Measurements from ENCODE around the gene BRCA2.

Gene BRCA2

DNA sequence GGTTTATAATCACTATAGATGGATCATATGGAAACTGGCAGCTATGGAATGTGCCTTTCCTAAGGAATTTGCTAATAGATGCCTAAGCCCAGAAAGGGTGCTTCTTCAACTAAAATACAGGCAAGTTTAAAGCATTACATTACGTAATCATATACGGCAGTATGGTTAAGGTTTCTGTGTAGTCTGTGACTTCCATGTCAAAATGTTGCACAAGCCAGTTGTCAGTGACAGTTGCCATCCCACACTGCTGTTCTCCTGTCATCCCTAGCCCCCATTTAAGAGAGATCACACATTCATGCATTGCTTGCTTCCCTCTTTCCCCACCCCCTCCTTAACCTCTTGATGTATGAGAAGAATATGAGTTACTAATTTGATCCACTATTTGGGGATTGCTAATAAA is 47.3 kb downstream of the BRCA2 start:
- Histone ChIP-seq H3K4me1 (ENCODE audit: insufficient read depth, low read length) (no peaks in the 10 kb centered on the region; the same call in 1 of the 2 replicates), H3K9me3 (ENCODE audit: insufficient read depth, low read depth, low read length) (no peaks in the 10 kb centered on the region), H3K36me3 (ENCODE audit: insufficient read depth, low read depth, low read length) (peaks cover 37% of the 10 kb centered on the region), H3K4me3 (ENCODE audit: low read length) (no peak overlapping the region), H3K27me3 (ENCODE audit: insufficient read depth, low read length) (no peaks in the 10 kb centered on the region), H3K27ac (ENCODE audit: low read length) (no peak overlapping the region), H3K9ac (ENCODE audit: low read depth, low read length) (no peak overlapping the region)

DNA sequence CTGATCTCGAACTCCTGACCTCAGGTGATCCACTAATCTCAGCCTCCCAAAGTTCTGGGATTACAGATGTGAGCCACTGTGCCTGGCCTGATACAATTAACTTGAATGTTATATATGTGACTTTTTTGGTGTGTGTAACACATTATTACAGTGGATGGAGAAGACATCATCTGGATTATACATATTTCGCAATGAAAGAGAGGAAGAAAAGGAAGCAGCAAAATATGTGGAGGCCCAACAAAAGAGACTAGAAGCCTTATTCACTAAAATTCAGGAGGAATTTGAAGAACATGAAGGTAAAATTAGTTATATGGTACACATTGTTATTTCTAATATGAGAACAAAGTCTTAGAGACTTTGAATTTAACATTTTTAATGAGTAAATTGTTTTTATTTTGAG is 55.5 kb downstream of the BRCA2 start:
- Histone ChIP-seq H3K27me3 (ENCODE audit: insufficient read depth, low read length) (no peaks in the 10 kb centered on the region), H3K36me3 (ENCODE audit: insufficient read depth, low read depth, low read length) (peaks cover 50% of the 10 kb centered on the region), H3K9me3 (ENCODE audit: insufficient read depth, low read depth, low read length) (no peaks in the 10 kb centered on the region), H3K27ac (ENCODE audit: low read length) (no peak overlapping the region), H3K4me3 (ENCODE audit: low read length) (no peak overlapping the region), H3K9ac (ENCODE audit: low read depth, low read length) (no peak overlapping the region), H3K4me1 (ENCODE audit: insufficient read depth, low read length) (no peaks in the 10 kb centered on the region)

DNA sequence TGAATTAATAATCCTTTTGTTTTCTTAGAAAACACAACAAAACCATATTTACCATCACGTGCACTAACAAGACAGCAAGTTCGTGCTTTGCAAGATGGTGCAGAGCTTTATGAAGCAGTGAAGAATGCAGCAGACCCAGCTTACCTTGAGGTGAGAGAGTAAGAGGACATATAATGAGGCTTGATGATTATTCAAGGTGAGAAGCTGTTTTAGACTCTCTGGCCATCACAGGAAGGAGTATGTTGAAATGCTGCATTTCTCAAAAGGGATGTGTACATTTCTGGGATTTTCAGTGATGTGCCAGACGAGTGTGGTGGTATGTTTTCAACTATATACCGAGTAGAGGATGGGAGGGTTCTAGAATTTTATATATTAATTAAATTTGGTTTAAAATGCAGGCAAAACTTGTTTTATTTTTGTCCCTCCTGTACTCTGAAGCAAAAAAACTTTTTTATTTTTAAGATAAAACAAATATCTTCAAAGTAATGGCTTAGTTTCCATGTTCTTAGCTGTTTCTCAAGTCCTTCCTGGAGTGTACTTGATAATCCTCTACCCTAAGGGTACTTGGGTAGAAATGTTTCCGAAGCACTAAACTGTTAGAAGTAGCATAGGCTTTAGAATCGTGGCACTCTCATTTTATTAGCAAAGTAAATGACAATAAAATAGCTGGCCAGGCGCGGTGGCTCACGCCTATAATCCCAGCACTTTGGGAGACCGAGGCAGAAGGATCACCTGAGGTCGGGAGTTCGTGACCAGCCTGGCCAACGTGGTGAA is 61.5 kb downstream of the BRCA2 start:
- no peaks in the 10 kb centered on the region for H3K27me3 ChIP-seq (ENCODE audit: insufficient read depth, low read length)
- peaks cover 58% of the 10 kb centered on the region for H3K36me3 ChIP-seq (ENCODE audit: insufficient read depth, low read depth, low read length)
- no peaks in the 10 kb centered on the region for H3K9me3 ChIP-seq (ENCODE audit: insufficient read depth, low read depth, low read length)
- H3K4me1 ChIP-seq (ENCODE audit: insufficient read depth, low read length), result no peaks in the 10 kb centered on the region
- no peak overlapping the region for H3K27ac ChIP-seq (ENCODE audit: low read length)
- H3K4me3 ChIP-seq (ENCODE audit: low read length), result no peak overlapping the region
- no peak overlapping the region for H3K9ac ChIP-seq (ENCODE audit: low read depth, low read length)

DNA sequence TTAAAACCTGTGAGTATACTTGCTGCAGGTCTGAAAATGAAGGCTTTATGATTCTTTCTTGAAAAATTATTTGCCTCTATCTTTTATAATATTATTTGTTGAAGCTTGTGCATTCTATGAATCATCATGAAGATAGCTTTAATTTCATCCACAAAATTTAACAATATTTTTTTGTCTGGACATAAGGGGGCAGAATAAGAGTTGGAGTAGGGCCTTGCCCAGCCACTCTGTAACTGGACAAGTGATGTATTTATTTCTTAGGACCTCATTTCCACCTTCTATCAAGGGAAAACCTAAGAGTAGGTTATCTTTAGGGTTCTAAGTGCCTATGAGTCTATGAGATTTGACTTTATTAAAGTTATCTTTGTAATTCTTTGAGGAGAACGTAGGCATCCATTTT is 62.7 kb downstream of the BRCA2 start:
- Histone ChIP-seq H3K4me3 (ENCODE audit: low read length) (no peak overlapping the region), H3K36me3 (ENCODE audit: insufficient read depth, low read depth, low read length) (peaks cover 48% of the 10 kb centered on the region), H3K9me3 (ENCODE audit: insufficient read depth, low read depth, low read length) (no peaks in the 10 kb centered on the region), H3K27ac (ENCODE audit: low read length) (no peak overlapping the region), H3K27me3 (ENCODE audit: insufficient read depth, low read length) (no peaks in the 10 kb centered on the region), H3K9ac (ENCODE audit: low read depth, low read length) (no peak overlapping the region), H3K4me1 (ENCODE audit: insufficient read depth, low read length) (no peaks in the 10 kb centered on the region)

DNA sequence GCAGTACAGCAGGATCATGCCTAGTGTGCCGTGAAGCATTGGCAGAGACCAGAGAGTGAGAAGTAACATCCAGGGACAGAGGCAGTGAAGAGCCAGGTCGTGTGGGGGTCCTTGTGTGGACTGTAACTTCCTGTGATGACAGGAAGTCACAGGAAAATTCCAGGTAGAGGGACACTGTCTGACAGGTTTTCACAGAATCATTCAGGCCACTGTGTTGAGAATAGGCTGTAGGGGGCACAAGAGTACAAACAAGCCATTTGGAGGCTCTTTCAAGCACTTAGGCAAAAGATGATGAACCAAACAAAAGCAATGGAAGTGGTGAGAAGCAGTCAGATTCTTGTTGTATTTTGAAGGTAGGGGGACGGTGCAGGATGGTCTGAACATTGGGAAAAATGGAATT is 66.2 kb downstream of the BRCA2 start:
- H3K36me3 ChIP-seq (ENCODE audit: insufficient read depth, low read depth, low read length), result peaks cover 57% of the 10 kb centered on the region

DNA sequence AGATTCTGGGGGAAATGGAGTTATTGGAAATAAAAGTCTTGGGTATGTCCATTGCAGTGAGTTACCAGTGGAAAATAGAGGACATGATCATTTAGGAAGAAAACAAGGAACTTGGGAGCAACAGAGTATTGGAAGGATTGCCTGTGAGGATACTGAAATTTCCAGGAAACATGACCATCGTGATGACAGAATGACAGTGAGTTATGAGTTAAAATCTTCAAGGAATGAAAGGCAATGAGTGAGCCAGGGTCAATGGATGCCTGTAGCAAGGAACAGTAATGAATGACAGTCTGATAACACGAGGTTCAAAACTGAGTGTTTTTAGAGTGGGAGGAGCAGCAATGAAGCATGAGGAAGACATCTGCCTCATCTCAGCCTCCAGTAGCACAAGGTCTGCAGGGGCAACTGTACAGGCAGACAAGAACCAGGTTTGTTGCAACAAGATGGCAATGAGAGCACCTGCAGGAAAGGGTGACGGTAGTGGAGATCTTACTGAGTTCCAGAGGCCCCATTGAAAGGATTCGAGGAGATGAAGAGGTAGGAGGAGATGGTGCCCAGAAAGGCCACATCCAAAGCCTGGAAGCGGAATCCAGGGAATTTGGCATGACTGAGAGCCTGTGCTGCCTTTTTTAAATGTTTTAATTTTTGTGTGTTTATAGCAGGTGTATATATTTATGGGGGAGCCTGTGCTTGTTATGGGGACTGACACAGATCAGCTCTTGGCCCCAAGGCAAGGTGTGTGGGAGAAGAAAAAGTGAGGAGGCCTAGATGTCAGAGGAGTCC is 68.7 kb downstream of the BRCA2 start:
- Histone ChIP-seq H3K27me3 (ENCODE audit: insufficient read depth, low read length) (no peaks in the 10 kb centered on the region), H3K4me1 (ENCODE audit: insufficient read depth, low read length) (no peaks in the 10 kb centered on the region), H3K4me3 (ENCODE audit: low read length) (no peak overlapping the region), H3K36me3 (ENCODE audit: insufficient read depth, low read depth, low read length) (peaks cover 44% of the 10 kb centered on the region), H3K9ac (ENCODE audit: low read depth, low read length) (no peak overlapping the region), H3K9me3 (ENCODE audit: insufficient read depth, low read depth, low read length) (no peaks in the 10 kb centered on the region), H3K27ac (ENCODE audit: low read length) (no peak overlapping the region)

More for the DNA sequence above, 66.2 kb downstream of the BRCA2 start:
- Histone ChIP-seq H3K4me3 (ENCODE audit: low read length) (no peak overlapping the region), H3K27me3 (ENCODE audit: insufficient read depth, low read length) (no peaks in the 10 kb centered on the region), H3K27ac (ENCODE audit: low read length) (no peak overlapping the region), H3K9ac (ENCODE audit: low read depth, low read length) (no peak overlapping the region), H3K9me3 (ENCODE audit: insufficient read depth, low read depth, low read length) (no peaks in the 10 kb centered on the region), H3K4me1 (ENCODE audit: insufficient read depth, low read length) (no peaks in the 10 kb centered on the region)

DNA sequence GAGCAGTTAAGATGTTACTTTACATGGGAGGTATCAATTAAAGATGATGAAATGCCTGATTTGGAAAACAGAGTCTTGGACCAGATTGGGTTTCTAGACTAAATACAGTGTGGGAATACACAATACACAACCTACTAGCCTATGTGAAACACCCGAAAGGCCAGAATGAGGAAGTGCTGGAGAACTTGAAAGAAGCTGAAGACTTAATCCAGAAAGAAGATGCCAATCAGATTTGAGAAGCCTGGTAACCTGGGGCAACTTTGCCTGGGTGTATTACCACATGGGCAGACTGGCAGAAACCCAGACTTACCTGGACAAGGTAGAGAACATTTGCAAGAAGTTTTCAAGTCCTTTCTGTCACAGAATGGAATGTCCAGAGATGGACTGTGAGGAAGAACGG is 69.4 kb downstream of the BRCA2 start:
- H3K9ac ChIP-seq (ENCODE audit: low read depth, low read length), result no peak overlapping the region
- H3K9me3 ChIP-seq (ENCODE audit: insufficient read depth, low read depth, low read length), result no peaks in the 10 kb centered on the region
- no peak overlapping the region for H3K4me3 ChIP-seq (ENCODE audit: low read length)
- H3K36me3 ChIP-seq (ENCODE audit: insufficient read depth, low read depth, low read length), result peaks cover 37% of the 10 kb centered on the region
- H3K27me3 ChIP-seq (ENCODE audit: insufficient read depth, low read length), result no peaks in the 10 kb centered on the region
- no peaks in the 10 kb centered on the region for H3K4me1 ChIP-seq (ENCODE audit: insufficient read depth, low read length)
- no peak overlapping the region for H3K27ac ChIP-seq (ENCODE audit: low read length)

DNA sequence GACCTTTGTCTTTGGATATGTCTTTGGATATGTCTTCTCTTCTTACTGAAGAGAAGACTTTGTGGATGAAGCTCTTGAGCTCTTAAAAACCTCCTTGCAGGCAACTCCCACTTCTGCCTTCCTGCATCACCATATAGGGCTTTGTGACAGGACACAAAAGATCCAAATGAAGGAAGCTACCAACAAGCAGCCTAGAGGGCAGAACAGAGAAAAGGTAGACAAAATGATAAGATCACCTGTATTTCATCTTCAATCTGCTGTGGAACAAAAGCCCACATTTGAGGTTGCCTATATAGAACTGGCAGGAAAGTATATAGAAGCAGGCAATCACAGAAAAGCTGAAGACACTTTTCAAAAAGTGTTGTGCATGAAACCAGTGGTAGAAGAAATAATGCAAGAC is 70.1 kb downstream of the BRCA2 start:
- H3K9me3 ChIP-seq (ENCODE audit: insufficient read depth, low read depth, low read length), result no peaks in the 10 kb centered on the region
- H3K27ac ChIP-seq (ENCODE audit: low read length), result no peak overlapping the region
- H3K9ac ChIP-seq (ENCODE audit: low read depth, low read length), result no peak overlapping the region
- H3K36me3 ChIP-seq (ENCODE audit: insufficient read depth, low read depth, low read length), result peaks cover 30% of the 10 kb centered on the region
- no peak overlapping the region for H3K4me3 ChIP-seq (ENCODE audit: low read length)
- H3K4me1 ChIP-seq (ENCODE audit: insufficient read depth, low read length), result peaks cover under 1% of the 10 kb centered on the region; the same call in 1 of the 2 replicates
- H3K27me3 ChIP-seq (ENCODE audit: insufficient read depth, low read length), result no peaks in the 10 kb centered on the region

DNA sequence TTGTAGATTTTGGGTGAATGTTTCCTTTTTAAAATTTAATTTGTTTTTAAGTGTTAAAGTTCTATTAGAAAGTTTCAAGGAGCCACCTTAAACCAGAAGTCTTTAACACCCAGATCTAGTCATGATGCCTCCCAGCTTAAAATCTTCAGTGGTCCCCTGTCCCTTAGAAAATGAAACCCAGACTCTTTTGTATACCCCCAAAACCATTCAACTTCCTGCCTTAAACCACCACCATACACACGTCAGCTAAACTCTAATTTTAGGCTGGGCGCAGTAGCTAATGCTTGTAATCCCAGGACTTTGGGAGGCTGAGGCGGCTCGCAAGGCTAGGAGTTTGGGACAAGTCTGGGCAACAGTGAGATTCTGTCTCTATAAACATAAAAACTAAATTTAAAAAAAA is 74.7 kb downstream of the BRCA2 start:
- Histone ChIP-seq H3K9ac (ENCODE audit: low read depth, low read length) (no peak overlapping the region), H3K9me3 (ENCODE audit: insufficient read depth, low read depth, low read length) (no peaks in the 10 kb centered on the region), H3K27ac (ENCODE audit: low read length) (no peak overlapping the region), H3K36me3 (ENCODE audit: insufficient read depth, low read depth, low read length) (peaks cover 16% of the 10 kb centered on the region; the same call in 1 of the 2 replicates), H3K4me3 (ENCODE audit: low read length) (no peak overlapping the region), H3K4me1 (ENCODE audit: insufficient read depth, low read length) (peaks cover 11% of the 10 kb centered on the region), H3K27me3 (ENCODE audit: insufficient read depth, low read length) (no peaks in the 10 kb centered on the region)

DNA sequence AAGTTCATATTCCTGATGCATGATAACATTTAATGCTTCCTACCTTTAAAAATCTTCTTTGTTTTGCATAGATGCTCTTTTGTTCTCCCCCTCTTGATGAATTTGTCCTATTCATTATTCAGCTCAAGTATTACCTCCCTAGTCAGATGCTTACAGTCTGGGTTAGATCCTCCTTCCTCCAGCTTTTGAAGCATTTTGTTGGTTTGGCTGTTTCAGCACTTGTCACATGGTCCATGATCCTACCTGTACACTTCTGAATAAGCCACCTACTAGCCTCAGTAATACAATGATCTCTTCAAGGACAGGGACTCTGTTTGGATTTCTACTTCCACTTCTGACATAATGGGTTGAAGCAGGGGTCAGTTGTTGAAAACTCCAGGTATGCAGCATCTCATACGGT is 75.2 kb downstream of the BRCA2 start:
- Histone ChIP-seq H3K27me3 (ENCODE audit: insufficient read depth, low read length) (no peaks in the 10 kb centered on the region), H3K27ac (ENCODE audit: low read length) (no peak overlapping the region), H3K36me3 (ENCODE audit: insufficient read depth, low read depth, low read length) (peaks cover 13% of the 10 kb centered on the region; the same call in 1 of the 2 replicates), H3K9me3 (ENCODE audit: insufficient read depth, low read depth, low read length) (no peaks in the 10 kb centered on the region), H3K9ac (ENCODE audit: low read depth, low read length) (no peak overlapping the region), H3K4me3 (ENCODE audit: low read length) (no peak overlapping the region), H3K4me1 (ENCODE audit: insufficient read depth, low read length) (peaks cover 11% of the 10 kb centered on the region)

DNA sequence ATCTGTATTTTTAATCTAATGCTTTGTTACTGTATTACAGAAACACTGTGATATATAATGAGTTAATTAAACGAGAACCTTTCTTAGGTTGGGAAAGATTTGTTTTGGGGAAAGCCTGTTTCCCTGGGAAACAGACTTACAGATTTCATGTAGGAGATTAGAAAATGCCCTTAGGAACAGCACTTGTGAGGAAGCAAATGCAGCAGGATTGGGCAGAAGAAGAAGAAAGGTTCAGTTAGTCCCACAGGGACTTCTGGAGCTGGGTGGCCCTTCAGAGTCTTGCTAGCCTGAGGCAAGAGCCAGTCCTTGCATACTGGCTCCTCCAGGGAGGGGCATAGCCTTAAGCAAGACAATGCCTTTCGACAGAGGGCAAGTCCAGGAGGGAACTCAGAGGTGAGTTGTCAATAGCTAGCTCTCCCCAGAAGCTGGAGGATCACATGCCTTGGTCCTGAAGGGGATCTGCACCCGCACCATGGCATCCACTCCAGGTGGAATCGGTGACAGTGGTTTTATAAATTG is 75.9 kb downstream of the BRCA2 start:
- H3K9ac ChIP-seq (ENCODE audit: low read depth, low read length), result no peak overlapping the region
- no peaks in the 10 kb centered on the region for H3K27me3 ChIP-seq (ENCODE audit: insufficient read depth, low read length)
- H3K36me3 ChIP-seq (ENCODE audit: insufficient read depth, low read depth, low read length), result peaks cover 12% of the 10 kb centered on the region; the same call in 1 of the 2 replicates
- no peaks in the 10 kb centered on the region for H3K9me3 ChIP-seq (ENCODE audit: insufficient read depth, low read depth, low read length)
- no peak overlapping the region for H3K27ac ChIP-seq (ENCODE audit: low read length)
- H3K4me1 ChIP-seq (ENCODE audit: insufficient read depth, low read length), result peaks cover 11% of the 10 kb centered on the region
- H3K4me3 ChIP-seq (ENCODE audit: low read length), result no peak overlapping the region
